HCT116 (cell line): ENCODE data around the gene PLB1. TPM values are rescaled to one million over a fixed set of nuclear protein-coding genes. Genes with fewer than 3 reads are reported as not detected.

Experiments used
- ATAC-seq: fragments of 200-7000 bp; cut with Tn5 transposase; 2 replicates; pipeline ENCODE4 v1.9.1; 2020; ENCODE audit warnings: mild to moderate bottlenecking, moderate library complexity
- BruUV-seq: library from RNA; stranded (reverse); fragments of 400-500 nt; replicated peaks from 2 replicates; lab custom pipeline; 2021; lab: Mats Ljungman, UMichigan
- CTCF ChIA-PET: fragments of 300-600 bp; sonication (Branson Sonifier 250); formaldehyde crosslinking; loops from one replicate; lab custom pipeline; 2021; ENCODE audit warnings: antibody characterized with exemption; lab: Charles Lee
- POLR2A ChIA-PET: fragments of 300-600, 350-600 bp; sonication (Branson Sonifier 250); formaldehyde crosslinking; loops from one replicate; lab custom pipeline; 2021; ENCODE audit warnings: antibody characterized with exemption; lab: Charles Lee
- RAD21 ChIA-PET, 2 experiments: fragments of 300-600 bp; sonication (Branson Sonifier 250); formaldehyde crosslinking; loops; one replicate each; lab custom pipeline; 2023; ENCODE audit warnings: low total read pairs in 2 of 2; ENCODE audit not compliant: uncharacterized antibody in 2 of 2, unreplicated experiment in 2 of 2, low non-redundant PET in 1 of 2; lab: Charles Lee
- DNase-seq: peaks from one replicate; pipeline ENCODE4 v3.0.0-alpha.2; 2010; ENCODE audit warnings: low read depth, low spot score
- H2AFZ ChIP-seq: fragments of 200-600 bp; shearing (Covaris generic), sonication (generic); 2 replicates; pipeline ENCODE4 v1.6.1; 2017; ENCODE audit warnings: low read depth, mixed run types, mixed read lengths, antibody characterized with exemption, low read length; ENCODE audit not compliant: poor library complexity, severe bottlenecking
- H3K27ac ChIP-seq: 2 replicates; pipeline ENCODE4 v1.5.1; 2012; ENCODE audit warnings: low read depth, low read length
- H3K27me3 ChIP-seq: fragments of 200-600 bp; sonication (generic); 2 replicates; pipeline ENCODE4 v1.6.1; 2016; ENCODE audit warnings: mixed run types, low read length, mixed read lengths; ENCODE audit not compliant: insufficient read depth
- H3K36me3 ChIP-seq, 2 experiments: fragments of 200-500 bp in 1 of 2; fragments of 200-600 bp in 1 of 2; sonication (Bioruptor generic) in 1 of 2; sonication (generic) in 1 of 2; 2 replicates each; pipeline versions ENCODE4 v1.5.1 to v1.6.1; 2014 to 2016; ENCODE audit warnings: low read length in 2 of 2, inconsistent platforms in 1 of 2, mixed read lengths in 1 of 2, mixed run types in 1 of 2; ENCODE audit not compliant: insufficient read depth in 2 of 2, control insufficient read depth in 1 of 2
- H3K4me1 ChIP-seq, 2 experiments: fragments of 200-600 bp in 1 of 2; sonication (generic) in 1 of 2; 2 replicates each; pipeline versions ENCODE4 v1.5.1 to v1.6.1; 2012 to 2017; ENCODE audit warnings: low read length in 2 of 2, inconsistent platforms in 1 of 2, mild to moderate bottlenecking in 1 of 2, mixed read lengths in 1 of 2, mixed run types in 1 of 2, moderate library complexity in 1 of 2; ENCODE audit not compliant: insufficient read depth in 2 of 2, control insufficient read depth in 1 of 2
- H3K4me2 ChIP-seq: fragments of 200-600 bp; sonication (generic); 2 replicates; pipeline ENCODE4 v1.6.1; 2017; ENCODE audit warnings: mixed run types, low read length, mixed read lengths
- H3K4me3 ChIP-seq, 2 experiments: fragments of 200-600 bp in 1 of 2; sonication (generic) in 1 of 2; replicated peaks in 1 of 2; 2 replicates each; pipeline ENCODE4 v1.5.1; 2011 to 2016; ENCODE audit warnings: low read length in 2 of 2, control low read depth in 1 of 2, low read depth in 1 of 2, mild to moderate bottlenecking in 1 of 2, mixed read lengths in 1 of 2, mixed run types in 1 of 2
- H3K79me2 ChIP-seq: fragments of 200-600 bp; sonication (generic); 2 replicates; pipeline ENCODE4 v1.6.1; 2017; ENCODE audit warnings: mild to moderate bottlenecking, mixed run types, low read length, moderate library complexity, mixed read lengths; ENCODE audit not compliant: insufficient read depth
- H3K9ac ChIP-seq: fragments of 200-600 bp; sonication (generic); 2 replicates; pipeline ENCODE4 v1.6.1; 2016; ENCODE audit warnings: low read length, mixed read lengths
- H3K9me2 ChIP-seq: fragments of 200-600 bp; sonication (generic), shearing (Covaris generic); 2 replicates; pipeline ENCODE4 v1.6.1; 2017; ENCODE audit warnings: mixed run types, mild to moderate bottlenecking, moderate library complexity; ENCODE audit not compliant: insufficient read depth
- H3K9me3 ChIP-seq, 2 experiments: fragments of 200-500 bp in 1 of 2; fragments of 200-600 bp in 1 of 2; sonication (Bioruptor generic) in 1 of 2; sonication (generic) in 1 of 2; 2 replicates each; pipeline ENCODE4 v1.6.1; 2014 to 2017; ENCODE audit warnings: low read length in 2 of 2, mixed read lengths in 2 of 2, inconsistent platforms in 1 of 2, low read depth in 1 of 2, mild to moderate bottlenecking in 1 of 2, mixed run types in 1 of 2, moderate library complexity in 1 of 2; ENCODE audit not compliant: control insufficient read depth in 1 of 2, insufficient read depth in 1 of 2
- H4K20me1 ChIP-seq: fragments of 200-600 bp; sonication (generic), shearing (Covaris generic); 2 replicates; pipeline ENCODE4 v1.6.1; 2017; ENCODE audit warnings: mixed run types, mild to moderate bottlenecking, moderate library complexity; ENCODE audit not compliant: insufficient read depth
- CBX3 ChIP-seq: IDR thresholded peaks from 2 replicates; pipeline ENCODE4 v1.6.1; 2012; ENCODE audit warnings: low read depth
- CTCF ChIP-seq, 3 experiments: fragments of 200-600 bp in 1 of 3; sonication (generic) in 1 of 3; IDR thresholded peaks in 2 of 3; conservative IDR thresholded peaks in 1 of 3; 2 replicates each; pipeline ENCODE4 v1.5.1; 2012 to 2017; ENCODE audit warnings: low read depth in 2 of 3, low read length in 2 of 3, antibody characterized with exemption in 1 of 3, borderline replicate concordance in 1 of 3, control low read depth in 1 of 3, mild to moderate bottlenecking in 1 of 3, mixed read lengths in 1 of 3, mixed run types in 1 of 3, moderate library complexity in 1 of 3; ENCODE audit not compliant: insufficient read depth in 1 of 3
- EGR1 ChIP-seq: IDR thresholded peaks from 2 replicates; pipeline ENCODE4 v1.6.1; 2012; ENCODE audit warnings: low read depth
- ELF1 ChIP-seq: IDR thresholded peaks from 2 replicates; pipeline ENCODE4 v1.6.1; 2012; ENCODE audit warnings: low read depth, borderline replicate concordance
- EZH2 ChIP-seq: fragments of 200-600 bp; sonication (generic); IDR thresholded peaks from 2 replicates; pipeline ENCODE4 v1.6.1; 2017; ENCODE audit warnings: antibody characterized with exemption, mixed run types
- EZH2phosphoT487 ChIP-seq: fragments of 200-600 bp; IDR thresholded peaks from 2 replicates; pipeline ENCODE4 v1.6.1; 2018; ENCODE audit warnings: antibody characterized with exemption, borderline replicate concordance
- JUND ChIP-seq: IDR thresholded peaks from 2 replicates; pipeline ENCODE4 v1.6.1; 2012
- SP1 ChIP-seq: IDR thresholded peaks from 2 replicates; pipeline ENCODE4 v1.6.1; 2012; ENCODE audit warnings: low read depth
- SRF ChIP-seq: IDR thresholded peaks from 2 replicates; pipeline ENCODE4 v1.6.1; 2012; ENCODE audit warnings: low read depth
- YY1 ChIP-seq: IDR thresholded peaks from 2 replicates; pipeline ENCODE4 v1.6.1; 2011; ENCODE audit warnings: low read length, low read depth, moderate library complexity, mild to moderate bottlenecking; ENCODE audit not compliant: insufficient replicate concordance; ENCODE audit errors: extremely low read depth
- ZFX ChIP-seq: fragments of 450-650 bp; IDR thresholded peaks from 2 replicates; pipeline ENCODE4 v1.6.1; 2017
- ZNF274 ChIP-seq: fragments of 200-500 bp; sonication (Bioruptor generic); IDR thresholded peaks from 2 replicates; pipeline ENCODE4 v1.6.1; 2014; ENCODE audit warnings: mild to moderate bottlenecking, low read depth, low read length, inconsistent platforms
- intact Hi-C: fragments of 100-400 bp; cut with micrococcal nuclease; formaldehyde crosslinking; loops from 2 replicates; pipeline ENCODE4 v1.10.0; 2022
- total RNA-seq: library from RNA; stranded (reverse); gene quantifications from one replicate; pipeline ENCODE4 v1.2.1, GENCODE V29; 2021; ENCODE audit not compliant: unreplicated experiment
- TF ChIP-seq, protein P1 (sequence below): IDR thresholded peaks from 2 replicates; pipeline ENCODE4 v1.6.1; 2012

Gene PLB1
- total RNA-seq, 1 experiment from 2014 or later, result 0.49 TPM

DNA sequence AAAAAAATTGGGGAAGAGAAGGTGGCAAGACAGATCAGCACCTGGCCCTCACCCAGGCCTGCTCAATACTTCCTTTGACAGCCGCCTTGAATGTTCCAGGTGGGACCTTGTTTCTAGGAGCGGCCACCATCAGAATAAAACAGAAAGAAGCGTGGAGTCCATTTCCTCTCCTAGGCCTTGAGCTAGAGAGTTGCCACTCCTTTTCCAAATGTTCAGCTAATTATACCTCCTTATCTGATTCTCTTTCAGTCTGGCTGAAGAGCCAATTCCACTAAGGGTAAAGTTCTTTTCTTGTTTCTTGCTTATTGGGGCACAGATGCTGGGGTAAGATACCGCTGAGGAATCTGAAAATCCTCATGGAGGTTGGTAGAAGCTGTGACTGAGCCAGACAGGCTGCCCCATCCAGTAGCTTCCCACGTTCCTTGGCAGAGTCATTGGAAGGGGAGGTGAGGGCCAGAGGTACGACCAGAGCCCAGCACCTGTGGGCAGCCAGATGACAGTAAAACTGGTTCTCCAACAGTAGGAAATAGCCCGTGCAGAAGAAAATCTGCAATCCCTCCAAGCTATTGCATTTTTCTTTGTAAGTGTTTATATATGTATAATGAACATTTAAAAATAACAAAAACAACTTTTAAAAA is 51.5 kb downstream of the PLB1 start:
- Histone ChIP-seq H3K9me2 (no peaks in the 10 kb centered on the region), H3K4me1 (no peaks in the 10 kb centered on the region), H3K9me3 (no peaks in the 10 kb centered on the region), H3K27ac (no peak overlapping the region), H3K79me2 (no peaks in the 10 kb centered on the region), H3K9ac (no peak overlapping the region), H3K4me2 (no peak overlapping the region), H3K27me3 (no peaks in the 10 kb centered on the region), H3K36me3 (no peaks in the 10 kb centered on the region), H2AFZ (no peak overlapping the region), H4K20me1 (no peaks in the 10 kb centered on the region), H3K4me3 (no peak overlapping the region)
- no peak for DNase-seq
- RAD21 ChIA-PET, result interaction anchor here in 1 of 2 experiments (1.2 kb wide), 1 partner anchor 47 kb away, joined by 3 read pairs; no protein-coding TSS in a partner anchor
- BruUV-seq, result no TSS peak
- intact Hi-C loops, result no loop called here
- TF ChIP-seq SRF (no peak), ELF1 (no peak), SP1 (no peak), CBX3 (no peak), ZFX (no peak), EGR1 (no peak)
- POLR2A ChIA-PET, result no interaction called here
- ATAC-seq, result no peak
- CTCF ChIA-PET, result no interaction called here

DNA sequence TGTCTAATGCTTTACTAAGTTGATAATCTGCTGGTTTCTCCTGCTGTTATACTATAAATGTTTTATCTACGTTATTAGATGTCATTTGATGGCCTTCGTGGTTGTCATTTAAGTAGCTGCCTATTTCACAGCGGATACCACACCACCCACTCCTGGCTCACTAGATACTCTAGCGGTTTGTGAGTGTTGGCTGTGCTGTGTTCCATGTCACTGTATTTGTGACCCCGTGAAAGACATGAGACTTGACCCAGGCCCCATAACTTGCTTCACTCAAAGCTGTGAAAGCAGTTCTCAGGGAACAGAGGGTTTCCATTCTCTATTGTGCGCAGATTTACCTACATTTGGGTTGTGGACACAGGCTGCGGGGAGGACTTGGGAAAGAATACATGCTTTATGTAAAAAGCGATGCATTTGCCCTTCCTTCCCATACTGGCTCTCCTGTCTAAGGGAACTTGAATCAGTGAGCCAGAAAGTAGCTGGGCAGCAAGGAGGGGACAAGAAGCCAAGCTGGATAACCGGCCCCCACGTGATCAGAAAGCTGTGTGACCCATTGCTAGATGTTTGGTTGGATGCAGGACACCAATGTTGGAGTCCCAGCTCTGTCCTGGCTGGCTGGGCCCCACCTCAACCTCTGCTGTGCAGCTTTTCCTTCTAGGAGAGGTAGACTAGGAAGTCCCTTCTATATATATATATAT is 52.2 kb downstream of the PLB1 start:
- ATAC-seq, result no peak
- DNase-seq, result no peak
- Histone ChIP-seq H2AFZ (no peak overlapping the region), H3K4me3 (no peak overlapping the region), H3K9ac (no peak overlapping the region), H3K27me3 (no peaks in the 10 kb centered on the region), H3K4me1 (no peaks in the 10 kb centered on the region), H3K36me3 (no peaks in the 10 kb centered on the region), H3K9me3 (no peaks in the 10 kb centered on the region), H3K27ac (no peak overlapping the region), H3K9me2 (no peaks in the 10 kb centered on the region), H3K79me2 (no peaks in the 10 kb centered on the region), H3K4me2 (no peak overlapping the region), H4K20me1 (no peaks in the 10 kb centered on the region)
- POLR2A ChIA-PET, result no interaction called here
- no TSS peak for BruUV-seq
- intact Hi-C loops, result no loop called here
- CTCF ChIA-PET, result no interaction called here
- RAD21 ChIA-PET, result interaction anchor here in 1 of 2 experiments (1.2 kb wide), 1 partner anchor 46 kb away, joined by 3 read pairs; no protein-coding TSS in a partner anchor
- TF ChIP-seq YY1 (no peak), JUND (no peak), SRF (no peak), EGR1 (no peak), CTCF (IDR thresholded peaks at IDR 0.05 in 2 of 3, conservative IDR thresholded peaks at IDR 0.05 in 1 of 3; ENCODE audit: borderline replicate concordance in 1 of 3, insufficient read depth in 1 of 3, low read depth in 2 of 3, low read length in 2 of 3) (no peak), EZH2 (no peak), ZNF274 (no peak), EZH2phosphoT487 (no peak), ELF1 (no peak)
- TF ChIP-seq, protein P1, sequence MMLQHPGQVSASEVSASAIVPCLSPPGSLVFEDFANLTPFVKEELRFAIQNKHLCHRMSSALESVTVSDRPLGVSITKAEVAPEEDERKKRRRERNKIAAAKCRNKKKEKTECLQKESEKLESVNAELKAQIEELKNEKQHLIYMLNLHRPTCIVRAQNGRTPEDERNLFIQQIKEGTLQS, result no peak
